ENCODE measurements around the gene EPN1.

- TF ChIP-seq, protein P1, sequence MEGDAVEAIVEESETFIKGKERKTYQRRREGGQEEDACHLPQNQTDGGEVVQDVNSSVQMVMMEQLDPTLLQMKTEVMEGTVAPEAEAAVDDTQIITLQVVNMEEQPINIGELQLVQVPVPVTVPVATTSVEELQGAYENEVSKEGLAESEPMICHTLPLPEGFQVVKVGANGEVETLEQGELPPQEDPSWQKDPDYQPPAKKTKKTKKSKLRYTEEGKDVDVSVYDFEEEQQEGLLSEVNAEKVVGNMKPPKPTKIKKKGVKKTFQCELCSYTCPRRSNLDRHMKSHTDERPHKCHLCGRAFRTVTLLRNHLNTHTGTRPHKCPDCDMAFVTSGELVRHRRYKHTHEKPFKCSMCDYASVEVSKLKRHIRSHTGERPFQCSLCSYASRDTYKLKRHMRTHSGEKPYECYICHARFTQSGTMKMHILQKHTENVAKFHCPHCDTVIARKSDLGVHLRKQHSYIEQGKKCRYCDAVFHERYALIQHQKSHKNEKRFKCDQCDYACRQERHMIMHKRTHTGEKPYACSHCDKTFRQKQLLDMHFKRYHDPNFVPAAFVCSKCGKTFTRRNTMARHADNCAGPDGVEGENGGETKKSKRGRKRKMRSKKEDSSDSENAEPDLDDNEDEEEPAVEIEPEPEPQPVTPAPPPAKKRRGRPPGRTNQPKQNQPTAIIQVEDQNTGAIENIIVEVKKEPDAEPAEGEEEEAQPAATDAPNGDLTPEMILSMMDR (IDR thresholded peaks at IDR 0.05): no peak
- TF ChIP-seq POLR2A (IDR thresholded peaks at IDR 0.05): no peak
These were observed 2.0 kb downstream of the EPN1 start for GRCh38 chr19:55676889-55677505.

All from transverse colon (tissue), 3 donors.